Mucosa of rectum (tissue), 2 donors: ENCODE results near the gene AGFG1.

Source experiments
- H3K27ac ChIP-seq, 2 donors: one replicate each; pipeline ENCODE4 v1.7.0; 2013; ENCODE audit warnings: inconsistent platforms in 2 of 2, low read depth in 2 of 2, low read length in 2 of 2
- H3K27me3 ChIP-seq, 2 donors: one replicate each; pipeline ENCODE4 v1.7.0; 2013; ENCODE audit warnings: low read length in 2 of 2; ENCODE audit not compliant: control insufficient read depth in 2 of 2, insufficient read depth in 2 of 2
- H3K36me3 ChIP-seq, 2 donors: one replicate each; pipeline ENCODE4 v1.7.0; 2013; ENCODE audit warnings: low read length in 2 of 2; ENCODE audit not compliant: control insufficient read depth in 2 of 2, insufficient read depth in 2 of 2
- H3K4me1 ChIP-seq, 2 donors: one replicate each; pipeline ENCODE4 v1.7.0; 2013; ENCODE audit warnings: low read length in 2 of 2, mild to moderate bottlenecking in 1 of 2; ENCODE audit not compliant: control insufficient read depth in 2 of 2, insufficient read depth in 2 of 2
- H3K4me3 ChIP-seq, 2 donors: one replicate each; pipeline ENCODE4 v1.7.0; 2013; ENCODE audit warnings: low read length in 2 of 2
- H3K9ac ChIP-seq, 2 donors: one replicate each; pipeline ENCODE4 v1.7.0; 2013; ENCODE audit warnings: low read length in 2 of 2, low read depth in 1 of 2, mild to moderate bottlenecking in 1 of 2
- H3K9me3 ChIP-seq, 2 donors: one replicate each; pipeline ENCODE4 v1.7.0; 2013; ENCODE audit warnings: low read length in 2 of 2; ENCODE audit not compliant: control insufficient read depth in 2 of 2
- donor health status: healthy.
- donor health status: Normal muscosa, but diverticular disease.

The AGFG1 gene

DNA sequence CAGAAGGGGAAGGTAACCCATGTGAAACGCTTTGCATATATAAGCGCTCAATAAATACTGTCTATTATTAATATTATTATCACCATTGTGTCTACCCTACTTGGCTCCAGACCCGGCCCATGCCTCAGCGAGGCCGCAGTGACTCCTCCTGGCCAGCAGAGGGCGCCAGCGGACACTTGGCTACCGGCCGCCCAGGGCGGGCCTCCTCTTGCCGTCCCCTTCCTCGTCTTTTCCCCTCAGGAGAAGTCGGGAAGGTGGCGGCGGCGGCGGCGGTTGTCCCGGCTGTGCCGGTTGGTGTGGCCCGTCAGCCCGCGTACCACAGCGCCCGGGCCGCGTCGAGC, at the start of gene AGFG1:
AGFG1 (plus strand) TSS at position 233 of the 341 bp plus-strand sequence. CDS start 266 bp downstream, outside the sequence.
- H3K36me3 ChIP-seq, result no peaks in the 10 kb centered on the region

DNA sequence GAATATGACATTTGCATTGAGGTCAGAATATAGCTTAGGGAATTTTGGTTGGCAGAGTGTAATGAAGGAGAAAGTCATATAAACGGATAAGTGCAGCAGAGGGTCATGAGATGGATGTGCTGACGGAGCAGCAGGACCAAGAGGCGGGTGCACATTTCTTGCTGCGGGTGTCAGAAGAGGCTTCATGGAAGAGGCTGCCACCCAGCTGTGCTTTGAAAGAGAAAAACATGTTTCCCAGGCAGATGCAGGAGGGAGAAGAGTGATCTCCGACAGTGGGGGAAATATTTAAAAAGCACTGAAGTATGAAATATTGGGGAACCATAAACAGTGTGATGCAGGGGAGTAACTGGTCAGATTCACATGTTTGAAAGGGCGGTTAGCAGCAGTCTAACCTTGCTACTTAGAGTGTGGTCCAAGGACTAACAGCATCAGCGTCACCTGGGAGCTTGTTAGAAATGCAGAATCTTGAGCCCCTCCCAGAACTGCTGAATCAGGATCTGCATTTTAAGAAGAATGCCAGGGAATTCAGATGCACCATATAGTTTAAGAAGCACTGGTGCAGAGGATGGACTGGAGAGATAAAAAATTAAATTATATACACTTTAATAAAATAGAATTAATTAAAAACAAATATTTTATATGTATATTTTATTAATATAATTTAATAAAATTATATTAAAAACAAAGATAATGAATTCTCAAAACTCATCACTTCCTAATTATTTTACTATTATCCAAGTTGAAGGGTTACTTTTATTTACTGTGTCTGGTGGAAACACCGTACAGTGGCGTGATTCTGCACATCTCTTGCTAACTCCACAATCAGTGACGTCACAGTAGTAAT, 48.1 kb upstream of the AGFG1 start:
- no peaks in the 10 kb centered on the region for H3K4me1 ChIP-seq
- no peak overlapping the region for H3K9ac ChIP-seq
- H3K4me3 ChIP-seq, result no peak overlapping the region
- H3K27me3 ChIP-seq, result no peaks in the 10 kb centered on the region
- no peak overlapping the region for H3K27ac ChIP-seq
- H3K36me3 ChIP-seq, result no peaks in the 10 kb centered on the region
- no peaks in the 10 kb centered on the region for H3K9me3 ChIP-seq

More for the DNA sequence above, at the start of gene AGFG1:
- H3K4me3 ChIP-seq, result peak within 1 kb of the TSS; percentile 79 to 82
- H3K27ac ChIP-seq, result peak within 1 kb of the TSS; percentile 86 to 87
- H3K4me1 ChIP-seq, result peaks cover 11 to 21% of the 10 kb centered on the region in 2 donors
- H3K27me3 ChIP-seq, result no peaks in the 10 kb centered on the region
- peak within 1 kb of the TSS; percentile 52 to 79 for H3K9ac ChIP-seq
- no peaks in the 10 kb centered on the region for H3K9me3 ChIP-seq

DNA sequence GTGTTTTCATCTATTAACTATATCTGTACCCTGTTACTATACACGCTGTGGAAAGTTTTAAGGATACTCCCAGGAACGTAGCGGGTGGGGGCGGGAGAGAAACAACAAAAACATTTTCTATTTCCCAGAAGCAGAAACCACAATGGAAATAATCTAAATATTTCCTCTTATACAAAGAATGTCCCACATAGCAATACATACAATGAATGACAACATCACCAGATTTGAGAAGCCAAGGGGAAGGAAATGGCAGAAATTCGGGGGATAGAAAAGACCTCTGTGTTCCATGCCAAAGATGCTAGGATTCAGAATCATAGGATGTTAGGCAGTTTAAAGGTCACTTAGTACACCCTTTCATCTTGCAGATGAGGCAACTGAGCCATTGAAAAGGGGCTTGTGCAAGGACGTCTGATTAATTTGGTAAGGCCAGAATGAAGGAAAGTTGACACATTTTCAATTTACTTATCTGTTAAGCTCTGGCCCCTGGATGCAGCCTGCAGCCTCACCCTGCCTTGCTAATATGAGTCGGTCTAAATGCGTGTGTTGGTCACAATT, 43.1 kb upstream of the AGFG1 start:
- Histone ChIP-seq H3K9ac (no peak overlapping the region), H3K9me3 (peaks cover 0 to 9% of the 10 kb centered on the region in 2 donors), H3K36me3 (no peaks in the 10 kb centered on the region), H3K27me3 (no peaks in the 10 kb centered on the region), H3K4me3 (no peak overlapping the region), H3K4me1 (no peaks in the 10 kb centered on the region), H3K27ac (no peak overlapping the region)

DNA sequence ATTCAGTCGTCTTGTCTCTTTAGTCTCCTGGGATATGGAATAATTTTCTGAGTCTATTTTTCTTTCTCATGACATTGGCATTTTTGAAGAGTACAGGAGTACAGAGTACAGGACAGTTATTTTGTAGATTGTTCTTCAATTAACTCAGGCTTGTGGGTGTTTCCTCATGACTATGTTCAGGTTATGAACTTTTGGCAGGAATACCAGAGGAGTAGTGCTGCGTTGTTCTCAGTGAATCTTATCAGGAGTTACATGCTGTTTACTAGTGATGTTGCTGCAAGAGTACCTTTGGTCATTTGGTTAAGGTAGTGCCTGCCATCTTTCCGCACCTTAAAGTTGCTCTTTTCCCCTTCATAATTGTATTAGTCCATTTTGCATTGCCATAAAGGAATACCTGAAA, 41.3 kb upstream of the AGFG1 start:
- Histone ChIP-seq H3K27me3 (no peaks in the 10 kb centered on the region), H3K4me3 (no peak overlapping the region), H3K9me3 (peaks cover 0 to 9% of the 10 kb centered on the region in 2 donors), H3K9ac (no peak overlapping the region), H3K36me3 (no peaks in the 10 kb centered on the region), H3K27ac (no peak overlapping the region), H3K4me1 (no peaks in the 10 kb centered on the region)

- no peak overlapping the region for H3K4me3 ChIP-seq
- no peak overlapping the region for H3K9ac ChIP-seq
- H3K27ac ChIP-seq, result no peak overlapping the region
- H3K27me3 ChIP-seq, result no peaks in the 10 kb centered on the region
- H3K36me3 ChIP-seq, result no peaks in the 10 kb centered on the region
- no peaks in the 10 kb centered on the region for H3K4me1 ChIP-seq
- H3K9me3 ChIP-seq, result peaks cover 0 to 9% of the 10 kb centered on the region in 2 donors
Measured at GRCh38 chr2:227433171-227433570, 38.8 kb upstream of the AGFG1 start.

DNA sequence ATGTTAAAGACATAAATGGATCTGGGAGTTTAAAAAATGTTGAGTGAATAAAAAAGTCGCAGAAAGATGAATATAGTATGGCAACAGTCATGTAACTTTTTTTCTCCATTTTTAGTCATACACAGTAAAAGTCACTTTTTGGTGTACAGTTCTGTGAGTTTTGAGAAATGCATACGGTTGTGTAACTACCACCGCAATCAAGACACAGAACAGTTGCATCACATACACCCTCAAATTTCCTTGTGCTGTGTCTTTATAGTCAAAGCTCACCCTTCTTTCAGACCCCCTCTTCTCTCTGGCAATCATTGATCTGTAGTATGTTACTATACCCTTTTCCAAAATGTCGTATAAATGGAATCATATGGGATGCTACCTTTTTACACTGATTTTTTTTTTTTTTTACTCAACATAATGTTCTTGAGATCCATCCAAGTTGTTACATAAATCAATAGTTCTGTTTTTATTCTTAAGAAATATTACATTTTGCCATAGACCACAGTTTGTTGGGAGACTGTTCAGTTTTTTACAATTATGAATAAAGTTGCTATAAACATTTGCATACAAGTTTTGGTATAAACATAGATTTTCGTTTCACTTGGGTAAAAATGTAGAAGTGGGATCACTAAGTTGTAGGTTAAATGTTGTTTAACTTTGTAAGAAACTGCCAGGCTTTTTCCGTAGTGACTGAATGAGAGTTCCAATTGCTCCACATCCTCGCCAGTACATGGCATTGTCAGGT, 35.4 kb upstream of the AGFG1 start:
- Histone ChIP-seq H3K9ac (no peak overlapping the region), H3K4me1 (no peaks in the 10 kb centered on the region), H3K36me3 (no peaks in the 10 kb centered on the region), H3K27ac (no peak overlapping the region), H3K4me3 (no peak overlapping the region), H3K9me3 (peaks cover 0 to 9% of the 10 kb centered on the region in 2 donors), H3K27me3 (no peaks in the 10 kb centered on the region)

DNA sequence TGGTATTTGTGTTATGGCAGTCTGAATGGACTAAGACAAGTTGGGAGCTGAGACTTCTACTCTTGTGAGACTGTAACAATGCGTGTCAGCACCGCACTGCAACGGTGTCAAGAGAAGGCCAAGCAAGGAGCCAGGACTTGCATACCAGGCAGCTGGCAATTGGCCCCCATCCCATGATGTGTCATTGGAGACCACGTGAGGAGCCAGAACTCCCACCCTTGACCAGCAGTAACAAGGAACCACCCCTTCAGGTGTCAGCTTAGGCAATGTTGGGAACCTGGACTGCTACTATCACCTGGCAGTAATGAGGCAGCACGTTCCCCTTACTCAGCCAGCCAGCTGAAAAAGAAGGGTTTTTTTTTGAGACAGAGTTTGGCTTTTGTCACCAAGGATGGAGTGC, 32.7 kb upstream of the AGFG1 start:
- no peak overlapping the region for H3K4me3 ChIP-seq
- no peak overlapping the region for H3K9ac ChIP-seq
- H3K4me1 ChIP-seq, result no peaks in the 10 kb centered on the region
- no peaks in the 10 kb centered on the region for H3K27me3 ChIP-seq
- H3K9me3 ChIP-seq, result no peaks in the 10 kb centered on the region
- H3K27ac ChIP-seq, result no peak overlapping the region
- H3K36me3 ChIP-seq, result no peaks in the 10 kb centered on the region

DNA sequence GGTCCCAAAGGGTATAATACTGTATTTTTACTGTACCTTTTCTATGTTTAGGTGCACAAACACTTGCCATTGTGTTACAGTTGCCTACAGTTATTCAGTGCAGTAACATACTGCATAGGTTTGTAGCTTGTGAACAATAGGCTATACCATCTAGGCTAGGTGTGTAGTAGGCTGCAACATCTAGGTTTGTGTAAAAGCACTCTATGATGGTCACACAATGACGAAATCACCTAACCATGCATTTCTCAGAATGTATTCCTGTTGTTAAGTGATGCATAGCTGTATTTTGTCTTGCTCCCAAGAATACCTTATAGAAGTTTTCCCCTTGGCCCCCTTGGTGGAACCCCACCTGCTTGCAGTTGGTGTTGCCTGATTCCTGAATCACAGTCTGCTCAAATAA, 29.3 kb upstream of the AGFG1 start:
- Histone ChIP-seq H3K27me3 (no peaks in the 10 kb centered on the region), H3K9ac (no peak overlapping the region), H3K4me1 (no peaks in the 10 kb centered on the region), H3K4me3 (no peak overlapping the region), H3K27ac (no peak overlapping the region), H3K9me3 (no peaks in the 10 kb centered on the region), H3K36me3 (no peaks in the 10 kb centered on the region)

GRCh38 chr2:227443889-227444568, 27.9 kb upstream of the AGFG1 start:
- H3K27me3 ChIP-seq, result no peaks in the 10 kb centered on the region
- no peak overlapping the region for H3K4me3 ChIP-seq
- no peaks in the 10 kb centered on the region for H3K4me1 ChIP-seq
- H3K9ac ChIP-seq, result no peak overlapping the region
- no peaks in the 10 kb centered on the region for H3K9me3 ChIP-seq
- no peak overlapping the region for H3K27ac ChIP-seq
- H3K36me3 ChIP-seq, result no peaks in the 10 kb centered on the region

DNA sequence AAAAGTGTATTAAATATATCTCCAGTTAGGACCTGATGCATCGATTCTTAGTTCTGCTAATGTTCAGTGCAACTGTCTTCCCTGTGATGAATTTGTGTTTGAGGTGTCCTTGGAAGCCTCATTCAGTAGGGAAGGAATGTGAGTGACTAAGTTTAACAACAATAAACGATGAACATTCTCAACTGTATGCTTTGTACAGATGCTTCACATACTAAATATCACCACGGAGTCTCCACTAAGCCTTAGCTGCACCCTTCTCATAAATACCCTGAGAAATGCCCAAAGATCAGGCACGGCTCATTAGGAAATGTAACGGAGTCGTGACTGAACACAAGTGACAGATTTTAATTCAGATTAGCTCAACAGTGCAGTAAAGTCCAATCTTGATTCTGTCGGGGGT, 24.4 kb upstream of the AGFG1 start:
- H3K9me3 ChIP-seq, result no peaks in the 10 kb centered on the region
- H3K27me3 ChIP-seq, result no peaks in the 10 kb centered on the region
- H3K4me1 ChIP-seq, result peaks cover 9 to 19% of the 10 kb centered on the region in 2 donors

More for the DNA sequence above, 24.4 kb upstream of the AGFG1 start:
- H3K27ac ChIP-seq, result no peak overlapping the region
- H3K9ac ChIP-seq, result no peak overlapping the region
- no peaks in the 10 kb centered on the region for H3K36me3 ChIP-seq
- no peak overlapping the region for H3K4me3 ChIP-seq
